Stimulated activated CD8-positive, alpha-beta memory T cell treated with anti-CD3 and anti-CD28 coated beads, Interleukin-15, amount 100 ng/mL, for 24 hours (primary cell): ENCODE measurements around the gene LETM1.

Experiments used
- DNase-seq: peaks from one replicate; pipeline ENCODE4 v3.0.0-alpha.2; 2020; ENCODE audit warnings: low read depth

The LETM1 gene

DNA sequence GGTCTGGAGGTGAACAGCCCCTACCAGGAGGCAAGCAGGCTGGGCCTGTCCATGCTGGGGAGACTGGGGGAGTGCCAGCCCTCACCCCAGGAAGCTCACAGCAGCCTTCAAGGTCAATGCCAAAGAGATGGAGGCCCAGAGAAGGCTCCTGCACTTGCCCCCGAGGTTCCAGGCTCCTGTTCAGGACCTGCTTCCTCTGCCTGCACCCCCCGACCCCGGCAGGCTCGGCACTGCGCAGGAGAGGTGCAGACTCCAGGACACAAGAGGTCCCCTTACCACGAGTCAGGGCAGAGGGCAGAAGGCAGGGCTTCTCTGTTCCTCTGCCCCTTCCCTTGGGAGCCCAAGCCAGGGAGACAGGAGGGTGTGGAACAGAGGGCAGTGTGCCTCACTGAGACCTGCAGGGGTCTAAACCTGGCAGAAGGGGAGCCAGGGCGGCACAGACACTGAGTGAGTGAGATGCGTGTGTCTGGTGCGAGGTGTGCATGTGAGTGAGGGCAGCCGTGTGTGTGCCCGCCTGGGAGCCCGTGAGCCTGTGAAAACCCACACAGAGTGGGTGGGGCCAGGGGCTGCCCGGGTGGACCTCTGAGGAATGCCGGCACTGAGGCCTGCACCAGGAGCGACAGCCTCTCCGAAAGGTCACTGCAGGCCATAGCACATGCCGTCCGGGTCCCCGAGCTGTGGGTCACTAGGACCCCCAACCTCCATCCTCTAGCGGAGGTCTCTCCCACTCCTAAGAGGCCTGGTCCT, 93.5 kb downstream of the LETM1 start:
- no peak for DNase-seq
